C4-2B (cell line): ENCODE measurements around the gene MYO6.

Experiments used
- ZFX ChIP-seq: fragments of 450-650 bp; IDR thresholded peaks from 2 replicates; pipeline ENCODE4 v1.6.1; 2017
- TF ChIP-seq, protein P1 (sequence below): fragments of 450-650 bp; conservative IDR thresholded peaks from 2 replicates; pipeline ENCODE4 v1.5.1; 2017; ENCODE audit warnings: mild to moderate bottlenecking

DNA sequence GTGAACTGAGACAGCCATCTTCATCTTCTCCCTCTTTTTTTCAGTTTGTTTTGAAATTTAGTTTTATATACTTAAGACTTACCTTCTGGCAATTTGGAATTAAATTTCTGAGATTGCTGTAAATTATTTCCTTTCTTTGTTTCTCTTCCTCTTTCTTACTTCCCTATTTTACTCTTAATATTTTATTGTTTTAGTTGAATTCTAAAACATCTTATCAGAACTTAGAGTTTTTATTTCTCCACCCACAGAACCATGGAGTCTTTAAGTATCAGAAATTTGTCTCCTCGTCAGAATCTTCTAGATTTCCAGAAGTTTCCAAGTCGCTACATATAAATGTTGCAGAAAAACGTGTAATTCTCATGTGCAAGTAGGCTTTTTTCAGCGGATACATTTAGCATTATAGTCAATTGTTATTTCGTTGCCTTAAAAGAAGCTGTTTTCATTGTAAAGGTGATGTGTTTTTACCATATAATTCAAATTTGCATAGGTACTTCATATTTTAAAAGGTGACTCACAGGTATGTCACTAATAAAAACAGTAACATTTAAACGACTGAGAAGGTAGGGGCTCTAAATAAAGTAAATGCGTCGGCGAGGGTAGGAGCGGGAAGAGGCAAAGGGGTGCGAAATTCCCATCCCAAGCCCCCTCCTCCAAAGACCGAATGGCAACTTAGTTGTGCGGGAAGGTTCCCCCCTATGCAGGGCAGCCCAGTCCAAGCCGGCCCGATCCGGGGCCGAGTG lies 866 bp upstream of the MYO6 start:
- TF ChIP-seq, protein P1, sequence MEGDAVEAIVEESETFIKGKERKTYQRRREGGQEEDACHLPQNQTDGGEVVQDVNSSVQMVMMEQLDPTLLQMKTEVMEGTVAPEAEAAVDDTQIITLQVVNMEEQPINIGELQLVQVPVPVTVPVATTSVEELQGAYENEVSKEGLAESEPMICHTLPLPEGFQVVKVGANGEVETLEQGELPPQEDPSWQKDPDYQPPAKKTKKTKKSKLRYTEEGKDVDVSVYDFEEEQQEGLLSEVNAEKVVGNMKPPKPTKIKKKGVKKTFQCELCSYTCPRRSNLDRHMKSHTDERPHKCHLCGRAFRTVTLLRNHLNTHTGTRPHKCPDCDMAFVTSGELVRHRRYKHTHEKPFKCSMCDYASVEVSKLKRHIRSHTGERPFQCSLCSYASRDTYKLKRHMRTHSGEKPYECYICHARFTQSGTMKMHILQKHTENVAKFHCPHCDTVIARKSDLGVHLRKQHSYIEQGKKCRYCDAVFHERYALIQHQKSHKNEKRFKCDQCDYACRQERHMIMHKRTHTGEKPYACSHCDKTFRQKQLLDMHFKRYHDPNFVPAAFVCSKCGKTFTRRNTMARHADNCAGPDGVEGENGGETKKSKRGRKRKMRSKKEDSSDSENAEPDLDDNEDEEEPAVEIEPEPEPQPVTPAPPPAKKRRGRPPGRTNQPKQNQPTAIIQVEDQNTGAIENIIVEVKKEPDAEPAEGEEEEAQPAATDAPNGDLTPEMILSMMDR = no peak
- no peak for TF ChIP-seq ZFX
